Transverse colon (tissue), 3 donors: Measurements from ENCODE around the gene FIP1L1.
"Not testable (repeated sequence)": the region's sequence is repeated elsewhere in the genome, so short reads cannot be mapped to it uniquely, and the experiment has no call there.

Experiments
- CTCF ChIP-seq, 5 experiments: fragments of 200-600 bp in 3 of 5; fragments of 450-650 bp in 2 of 5; sonication (generic) in 3 of 5; IDR thresholded peaks; 1 replicate in 2 of 5; 2 replicates in 3 of 5; pipeline ENCODE4 v1.5.1; 2016 to 2017; ENCODE audit warnings: antibody characterized with exemption in 5 of 5, inconsistent platforms in 3 of 5, mild to moderate bottlenecking in 2 of 5, moderate library complexity in 1 of 5
- EP300 ChIP-seq: sonication (generic); formaldehyde crosslinking; IDR thresholded peaks from one replicate; pipeline ENCODE4 v1.6.1; 2017; ENCODE audit warnings: antibody characterized with exemption, low read depth
- POLR2A ChIP-seq: fragments of 450-650 bp; IDR thresholded peaks from one replicate; pipeline ENCODE4 v1.6.1; 2016; ENCODE audit warnings: antibody characterized with exemption, mild to moderate bottlenecking, moderate library complexity

GRCh38 chr4:53466576-53466975 is 89.1 kb downstream of the FIP1L1 start:
- not testable (repeated sequence) for TF ChIP-seq CTCF (IDR thresholded peaks at IDR 0.05); EP300; POLR2A
